H9 (cell line): Measurements from ENCODE around the gene SNTG2. TPM values are rescaled to one million over a fixed set of nuclear protein-coding genes. Genes with fewer than 3 reads are reported as not detected.

ENCODE experiments used
- DNase-seq: peaks from one replicate; pipeline ENCODE4 v3.0.0-alpha.2; 2017
- H2AFZ ChIP-seq: one replicate; pipeline ENCODE4 v1.6.1; 2013; ENCODE audit warnings: mild to moderate bottlenecking, low read length, control low read depth, moderate library complexity
- H2AK5ac ChIP-seq: 2 replicates; pipeline ENCODE4 v1.6.1; 2013; ENCODE audit warnings: low read length, control low read depth, mixed read lengths; ENCODE audit not compliant: insufficient read length
- H2BK120ac ChIP-seq: one replicate; pipeline ENCODE4 v1.6.1; 2013; ENCODE audit warnings: low read depth, mild to moderate bottlenecking, low read length, control low read depth, inconsistent platforms; ENCODE audit not compliant: poor library complexity, severe bottlenecking
- H2BK12ac ChIP-seq: 2 replicates; pipeline ENCODE4 v1.6.1; 2013; ENCODE audit warnings: low read length, control low read depth, mixed read lengths, low read depth; ENCODE audit not compliant: insufficient read length
- H2BK15ac ChIP-seq: 2 replicates; pipeline ENCODE4 v1.6.1; 2013; ENCODE audit warnings: low read depth, low read length, control low read depth
- H2BK20ac ChIP-seq: one replicate; pipeline ENCODE4 v1.6.1; 2013; ENCODE audit warnings: low read depth, mild to moderate bottlenecking, low read length, control low read depth, inconsistent platforms; ENCODE audit not compliant: poor library complexity, severe bottlenecking
- H2BK5ac ChIP-seq: 2 replicates; pipeline ENCODE4 v1.6.1; 2013; ENCODE audit warnings: low read length, control low read depth, mixed read lengths; ENCODE audit not compliant: insufficient read length
- H3K14ac ChIP-seq: 2 replicates; pipeline ENCODE4 v1.6.1; 2013; ENCODE audit warnings: low read length, control low read depth; ENCODE audit not compliant: insufficient read depth
- H3K18ac ChIP-seq: 2 replicates; pipeline ENCODE4 v1.6.1; 2013; ENCODE audit warnings: low read depth, mild to moderate bottlenecking, mixed read lengths, low read length, control low read depth; ENCODE audit not compliant: insufficient read length
- H3K23ac ChIP-seq: 2 replicates; pipeline ENCODE4 v1.6.1; 2013; ENCODE audit warnings: low read length, control low read depth, mixed read lengths, low read depth; ENCODE audit not compliant: insufficient read length
- H3K23me2 ChIP-seq: 2 replicates; pipeline ENCODE4 v1.6.1; 2013; ENCODE audit warnings: low read depth, mild to moderate bottlenecking, mixed read lengths, low read length, control low read depth; ENCODE audit not compliant: insufficient read length, poor library complexity, severe bottlenecking
- H3K27ac ChIP-seq: 2 replicates; pipeline ENCODE4 v1.5.1; 2013; ENCODE audit warnings: low read length, control low read depth, mixed read lengths, low read depth; ENCODE audit not compliant: insufficient read length
- H3K27me3 ChIP-seq: 2 replicates; pipeline ENCODE4 v1.6.1; 2013; ENCODE audit warnings: low read length, control low read depth, inconsistent platforms; ENCODE audit not compliant: insufficient read depth
- H3K4ac ChIP-seq: 2 replicates; pipeline ENCODE4 v1.6.1; 2013; ENCODE audit warnings: low read depth, mild to moderate bottlenecking, control low read depth, inconsistent platforms, low read length, moderate library complexity
- H3K4me1 ChIP-seq: 2 replicates; pipeline ENCODE4 v1.6.1; 2013; ENCODE audit warnings: low read length, control low read depth, inconsistent platforms; ENCODE audit not compliant: insufficient read depth
- H3K4me2 ChIP-seq: 2 replicates; pipeline ENCODE4 v1.6.1; 2013; ENCODE audit warnings: low read length, control low read depth, mixed read lengths; ENCODE audit not compliant: insufficient read length, insufficient read depth
- H3K56ac ChIP-seq: 2 replicates; pipeline ENCODE4 v1.6.1; 2013; ENCODE audit warnings: low read depth, mild to moderate bottlenecking, mixed read lengths, low read length, control low read depth; ENCODE audit not compliant: insufficient read length
- H3K79me1 ChIP-seq: 2 replicates; pipeline ENCODE4 v1.6.1; 2013; ENCODE audit warnings: low read depth, mild to moderate bottlenecking, moderate library complexity, low read length, control low read depth, inconsistent platforms; ENCODE audit not compliant: insufficient read depth, poor library complexity, severe bottlenecking
- H3K79me2 ChIP-seq: 2 replicates; pipeline ENCODE4 v1.6.1; 2013; ENCODE audit warnings: low read length, control low read depth, inconsistent platforms; ENCODE audit not compliant: insufficient read depth
- H3K9ac ChIP-seq: 2 replicates; pipeline ENCODE4 v1.6.1; 2013; ENCODE audit warnings: low read length, control low read depth, mixed read lengths; ENCODE audit not compliant: insufficient read length; ENCODE audit errors: extremely low read depth
- H3K9me3 ChIP-seq: one replicate; pipeline ENCODE4 v1.6.1; 2013; ENCODE audit warnings: low read depth, low read length, inconsistent platforms; ENCODE audit not compliant: control insufficient read depth
- H3T11ph ChIP-seq: one replicate; pipeline ENCODE4 v1.6.1; 2013; ENCODE audit warnings: mild to moderate bottlenecking, low read length, control low read depth, inconsistent platforms
- H4K20me1 ChIP-seq: one replicate; pipeline ENCODE4 v1.6.1; 2013; ENCODE audit not compliant: control insufficient read depth, insufficient read length, insufficient read depth
- H4K5ac ChIP-seq: 2 replicates; pipeline ENCODE4 v1.6.1; 2013; ENCODE audit warnings: low read depth, mild to moderate bottlenecking, mixed read lengths, low read length, control low read depth; ENCODE audit not compliant: insufficient read length
- H4K8ac ChIP-seq: replicated peaks from 2 replicates; pipeline ENCODE4 v1.6.1; 2013; ENCODE audit warnings: low read length, control low read depth, mixed read lengths, low read depth; ENCODE audit not compliant: insufficient read length
- H4K91ac ChIP-seq: 2 replicates; pipeline ENCODE4 v1.6.1; 2013; ENCODE audit warnings: low read depth, mild to moderate bottlenecking, moderate library complexity, mixed read lengths, low read length, control low read depth; ENCODE audit not compliant: insufficient read length
- H3K27ac Mint-ChIP-seq, 3 experiments: 2 replicates in 2 of 3; 3 replicates in 1 of 3; pipeline ENCODE4 v1.8.0; 2020 to 2021; ENCODE audit warnings: mixed read lengths in 3 of 3, mild to moderate bottlenecking in 1 of 3, moderate library complexity in 1 of 3
- H3K27me3 Mint-ChIP-seq: 2 replicates; pipeline ENCODE4 v1.8.0; 2021; ENCODE audit warnings: low read depth, mild to moderate bottlenecking, moderate library complexity, mixed read lengths
- H3K36me3 Mint-ChIP-seq, 3 experiments: 2 replicates in 2 of 3; 3 replicates in 1 of 3; pipeline ENCODE4 v1.8.0; 2020 to 2021; ENCODE audit warnings: low read depth in 3 of 3, mixed read lengths in 3 of 3; ENCODE audit not compliant: insufficient read depth in 1 of 3
- H3K4me1 Mint-ChIP-seq, 2 experiments: 2 replicates each; pipeline ENCODE4 v1.8.0; 2020; ENCODE audit warnings: mixed read lengths in 2 of 2
- H3K4me3 Mint-ChIP-seq, 2 experiments: 2 replicates in 1 of 2; 3 replicates in 1 of 2; pipeline ENCODE4 v1.8.0; 2020 to 2021; ENCODE audit warnings: mild to moderate bottlenecking in 2 of 2, mixed read lengths in 2 of 2, moderate library complexity in 1 of 2
- H3K9me3 Mint-ChIP-seq, 2 experiments: 2 replicates in 1 of 2; 3 replicates in 1 of 2; pipeline ENCODE4 v1.8.0; 2020; ENCODE audit warnings: mild to moderate bottlenecking in 2 of 2, mixed read lengths in 2 of 2, moderate library complexity in 1 of 2
- CTCF ChIP-seq: fragments of 200-600 bp; sonication (generic); conservative IDR thresholded peaks from 3 replicates; pipeline ENCODE4 v1.8.0; 2021; ENCODE audit warnings: antibody characterized with exemption, mild to moderate bottlenecking
- WGBS: extraction: QIAGEN DNeasy Blood & Tissue Kit; methylation state at CpG from one replicate; pipeline ENCODE4 v1.1.7; 2013; ENCODE audit warnings: missing lambda C conversion rate, low lambda C conversion rate, mixed read lengths; ENCODE audit not compliant: insufficient read length; ENCODE audit errors: extremely low coverage; 5-methylcytosine and 5-hydroxymethylcytosine counted together
- total RNA-seq: library from RNA; stranded (reverse); gene quantifications from 2 replicates; pipeline ENCODE4 v1.2.1, GENCODE V29; 2021

SNTG2 gene
- total RNA-seq, 1 experiment from 2014 or later = 13.2 TPM

GRCh38 chr2:1143129-1143528 lies 192.5 kb downstream of the SNTG2 start:
- Mint-ChIP-seq H3K4me1 (peaks cover 3 to 5% of the 10 kb centered on the region in 2 experiments; a peak in 3 of 4 replicates), H3K36me3 (peaks cover 18 to 29% (median 28%) of the 10 kb centered on the region in 3 experiments; a peak in 6 of 7 replicates), H3K27ac (no peak overlapping the region), H3K4me3 (no peak overlapping the region), H3K9me3 (no peaks in the 10 kb centered on the region), H3K27me3 (no peaks in the 10 kb centered on the region)
- Histone ChIP-seq H4K8ac (no peak overlapping the region), H3K79me1 (no peaks in the 10 kb centered on the region), H2AK5ac (no peak overlapping the region), H4K20me1 (no peaks in the 10 kb centered on the region), H3K4me1 (no peaks in the 10 kb centered on the region), H2BK20ac (no peak overlapping the region), H2BK15ac (no peak overlapping the region), H3K4me2 (no peak overlapping the region), H3K79me2 (no peaks in the 10 kb centered on the region), H3K4ac (no peak overlapping the region), H3K23ac (no peak overlapping the region), H2AFZ (no peak overlapping the region), H2BK12ac (no peak overlapping the region), H4K5ac (no peak overlapping the region), H3K14ac (no peak overlapping the region), H3K9ac (no peak overlapping the region), H4K91ac (no peak overlapping the region), H2BK120ac (no peak overlapping the region), H3T11ph (no peak overlapping the region), H3K27ac (no peak overlapping the region), H3K23me2 (no peaks in the 10 kb centered on the region), H3K27me3 (no peaks in the 10 kb centered on the region), H3K56ac (no peak overlapping the region), H2BK5ac (no peak overlapping the region), H3K9me3 (no peaks in the 10 kb centered on the region), H3K18ac (no peak overlapping the region)
- TF ChIP-seq CTCF = no peak
- no CpG with 5 or more reads among the region's 1 CpG for WGBS
- no peak for DNase-seq
